ENCODE data around the gene CEP63.

GRCh38 chr3:134614955-134615354 is 129.1 kb downstream of the CEP63 start:
- TF ChIP-seq CTCF (conservative IDR thresholded peaks at IDR 0.05; ENCODE audit: low read depth in 2 of 2) (no peak), REST (IDR thresholded peaks at IDR 0.05; ENCODE audit: unreplicated experiment) (no peak)
